ENCODE data around the gene KCNK4.

Gene KCNK4

GRCh38 chr11:64254326-64254725 lies 36.8 kb upstream of the KCNK4 start:
- no peak for DNase-seq

- no peak for DNase-seq
Measured at GRCh38 chr11:64255135-64256128, 35.7 kb upstream of the KCNK4 start.

- DNase-seq: no peak
Measured at GRCh38 chr11:64256300-64256699, 34.8 kb upstream of the KCNK4 start.

- no peak for DNase-seq
Measured at GRCh38 chr11:64258356-64258755, 32.7 kb upstream of the KCNK4 start.

- DNase-seq: no peak
Measured at GRCh38 chr11:64258946-64259532, 32.1 kb upstream of the KCNK4 start.

- no peak for DNase-seq
Measured at GRCh38 chr11:64259533-64260067, 31.5 kb upstream of the KCNK4 start.

- DNase-seq: no peak
Measured at GRCh38 chr11:64260147-64260708, 30.9 kb upstream of the KCNK4 start.

GRCh38 chr11:64261556-64262080 lies 29.5 kb upstream of the KCNK4 start:
- DNase-seq: no peak

GRCh38 chr11:64262271-64263002 lies 28.7 kb upstream of the KCNK4 start:
- no peak for DNase-seq

- no peak for DNase-seq
Measured at GRCh38 chr11:64263021-64263946, 27.8 kb upstream of the KCNK4 start.

- no peak for DNase-seq
Measured at GRCh38 chr11:64263947-64264317, 27.2 kb upstream of the KCNK4 start.

- no peak for DNase-seq
Measured at GRCh38 chr11:64264371-64264852, 26.7 kb upstream of the KCNK4 start.

GRCh38 chr11:64265176-64266160 lies 25.6 kb upstream of the KCNK4 start:
- no peak for DNase-seq

- DNase-seq: no peak
Measured at GRCh38 chr11:64266339-64266738, 24.8 kb upstream of the KCNK4 start.

- no peak for DNase-seq
Measured at GRCh38 chr11:64267207-64267945, 23.7 kb upstream of the KCNK4 start.

- DNase-seq: no peak
Measured at GRCh38 chr11:64268025-64268892, 22.8 kb upstream of the KCNK4 start.

GRCh38 chr11:64268893-64269539 lies 22.1 kb upstream of the KCNK4 start:
- peak; percentile 38 for DNase-seq

All from CD4-positive, alpha-beta T cell treated with Interleukin-12 subunit alpha and Interleukin-12 subunit beta, for 1 hour (primary cell).